GM18517 (cell line): ENCODE results near the gene LIPG.
"Not testable (repeated sequence)": the region's sequence is repeated elsewhere in the genome, so short reads cannot be mapped to it uniquely, and the experiment has no call there.

Experiments
- ATAC-seq: cut with Tn5 transposase; IDR thresholded peaks from one replicate; pipeline ENCODE4 v1.9.1; 2021; ENCODE audit warnings: mild to moderate bottlenecking, moderate library complexity; ENCODE audit not compliant: unreplicated experiment

Gene LIPG

DNA sequence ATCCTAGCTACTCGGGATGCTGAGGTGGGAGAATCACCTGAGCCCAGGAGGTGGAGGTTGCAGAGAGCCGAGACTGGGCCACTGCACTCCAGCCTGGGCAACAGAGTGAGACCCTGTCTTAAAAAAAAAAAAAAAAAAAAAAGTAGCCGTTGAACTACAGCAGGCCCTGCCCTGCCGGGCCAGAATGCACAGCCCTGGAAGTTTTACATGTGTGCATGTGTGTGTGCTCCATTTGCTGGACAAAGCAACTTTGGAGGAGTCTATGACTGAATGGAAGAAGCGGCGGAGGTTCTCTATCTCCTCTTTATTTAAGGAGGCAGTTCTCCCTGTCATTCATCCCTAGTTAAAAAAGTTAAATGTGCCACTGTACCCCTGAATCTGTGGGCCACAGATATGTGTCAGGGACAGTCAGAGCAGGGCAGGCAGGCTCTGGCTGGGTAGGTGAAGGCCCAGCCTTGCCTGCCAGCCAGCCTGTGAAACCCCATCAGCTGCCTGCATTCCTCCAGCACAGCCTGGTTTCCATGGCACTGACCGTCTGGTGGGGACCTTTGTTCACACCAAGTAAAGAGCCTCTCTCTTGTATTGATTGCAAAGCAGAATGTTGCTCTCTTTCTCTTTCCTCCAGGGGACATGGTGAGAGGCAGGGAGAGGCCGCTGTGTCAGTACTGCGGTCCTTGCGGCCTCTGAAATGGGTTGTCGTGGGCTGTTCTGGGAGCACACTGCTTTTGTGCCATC, 10.9 kb downstream of the LIPG start:
- ATAC-seq, result no peak

DNA sequence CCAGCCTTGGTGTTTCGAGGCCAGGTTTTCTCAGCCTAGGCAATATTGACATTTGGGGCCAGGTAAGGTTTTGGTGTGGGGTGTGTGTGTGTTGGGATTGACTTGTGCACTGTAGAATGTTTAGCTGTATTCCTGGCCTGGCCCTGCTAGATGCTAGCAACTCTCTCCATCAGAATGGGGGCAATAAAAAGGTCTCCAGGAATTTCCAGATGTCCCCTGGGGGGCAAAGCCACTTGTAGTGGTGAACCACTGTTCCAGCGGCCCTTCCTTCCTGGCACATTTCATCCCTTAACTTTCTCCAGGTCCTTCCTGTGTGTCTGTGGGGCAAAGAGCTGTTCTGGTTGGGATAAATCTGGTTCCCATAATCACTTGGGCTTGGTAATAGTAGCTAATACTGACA, 12.0 kb downstream of the LIPG start:
- no peak for ATAC-seq

DNA sequence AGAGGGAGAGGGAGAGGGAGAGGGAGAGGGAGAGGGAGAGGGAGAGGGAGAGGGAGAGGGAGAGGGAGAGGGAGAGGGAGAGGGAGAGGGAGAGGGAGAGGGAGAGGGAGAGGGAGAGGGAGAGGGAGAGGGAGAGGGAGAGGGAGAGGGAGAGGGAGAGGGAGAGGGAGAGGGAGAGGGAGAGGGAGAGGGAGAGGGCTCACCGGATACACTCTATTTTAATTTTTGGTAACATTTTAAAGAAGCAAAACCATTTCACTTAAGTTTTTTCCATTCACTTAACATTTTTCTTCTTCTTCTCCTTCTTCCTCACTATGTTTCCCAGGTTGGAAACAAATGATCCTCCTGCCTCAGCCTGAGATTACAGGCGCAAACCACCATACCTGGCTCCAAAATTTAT, 17.2 kb downstream of the LIPG start:
- not testable (repeated sequence) for ATAC-seq

DNA sequence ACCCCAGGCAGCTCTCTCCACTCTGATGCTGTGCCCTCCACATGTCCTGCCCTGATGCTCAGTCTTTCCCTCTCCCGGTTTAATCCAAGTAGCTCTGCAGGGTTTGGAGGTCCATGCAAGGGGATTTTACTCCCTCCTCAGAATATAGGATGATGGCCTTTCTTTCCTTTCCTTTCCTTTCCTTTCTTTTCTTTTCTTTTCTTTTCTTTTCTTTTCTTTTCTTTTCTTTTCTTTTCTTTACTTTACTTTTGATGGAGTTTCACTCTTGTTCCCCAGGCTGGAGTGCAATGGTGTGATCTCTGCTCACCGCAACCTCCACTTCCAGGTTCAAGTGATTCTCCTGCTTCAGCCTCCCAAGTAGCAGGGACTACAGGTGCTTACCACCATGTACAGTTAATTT, 17.7 kb downstream of the LIPG start:
- not testable (repeated sequence) for ATAC-seq

DNA sequence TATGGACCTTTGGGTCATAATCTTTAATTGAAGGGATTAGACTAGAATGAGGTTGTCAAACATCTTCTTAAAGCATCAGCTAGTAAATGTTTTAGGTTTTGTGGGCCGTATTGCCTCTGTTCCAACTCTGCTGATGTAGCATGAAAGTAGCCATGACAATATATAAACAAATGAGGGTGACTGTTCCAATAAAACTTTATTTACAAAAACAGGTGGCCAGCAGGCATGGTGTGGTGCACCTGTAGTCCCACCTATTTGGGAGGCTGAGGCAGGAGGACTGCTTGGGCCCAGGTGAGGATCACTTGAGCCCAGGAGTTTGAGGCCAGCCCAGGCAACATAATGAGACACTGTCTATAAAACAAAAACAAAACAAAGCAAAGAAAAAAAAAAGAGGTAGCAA, 18.4 kb downstream of the LIPG start:
- ATAC-seq, result no peak

DNA sequence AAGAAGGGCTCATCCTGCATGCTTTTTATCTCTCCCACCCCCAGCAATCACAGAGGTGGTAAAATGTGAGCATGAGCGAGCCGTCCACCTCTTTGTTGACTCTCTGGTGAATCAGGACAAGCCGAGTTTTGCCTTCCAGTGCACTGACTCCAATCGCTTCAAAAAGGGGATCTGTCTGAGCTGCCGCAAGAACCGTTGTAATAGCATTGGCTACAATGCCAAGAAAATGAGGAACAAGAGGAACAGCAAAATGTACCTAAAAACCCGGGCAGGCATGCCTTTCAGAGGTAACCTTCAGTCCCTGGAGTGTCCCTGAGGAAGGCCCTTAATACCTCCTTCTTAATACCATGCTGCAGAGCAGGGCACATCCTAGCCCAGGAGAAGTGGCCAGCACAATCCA, 19.5 kb downstream of the LIPG start:
- no peak for ATAC-seq

DNA sequence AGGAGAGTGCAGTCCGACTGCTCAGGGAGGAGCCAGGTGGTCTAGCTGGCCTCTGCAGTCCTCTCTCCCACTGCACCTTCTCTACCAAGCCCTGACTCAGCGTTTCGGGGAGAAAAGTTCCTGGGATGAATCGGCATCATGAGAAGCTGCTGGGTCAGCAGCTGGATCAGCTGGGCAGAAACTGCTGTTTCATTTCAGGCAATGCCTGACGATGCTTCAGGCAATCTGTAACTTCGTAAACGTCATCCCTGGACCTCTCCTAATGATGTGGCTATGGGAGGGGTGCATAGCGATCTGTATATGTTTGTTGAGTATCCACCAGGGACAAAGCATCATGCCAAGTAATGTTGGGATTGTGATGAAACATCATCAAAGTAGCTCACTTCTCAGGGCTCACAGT, 20.7 kb downstream of the LIPG start:
- ATAC-seq, result no peak

DNA sequence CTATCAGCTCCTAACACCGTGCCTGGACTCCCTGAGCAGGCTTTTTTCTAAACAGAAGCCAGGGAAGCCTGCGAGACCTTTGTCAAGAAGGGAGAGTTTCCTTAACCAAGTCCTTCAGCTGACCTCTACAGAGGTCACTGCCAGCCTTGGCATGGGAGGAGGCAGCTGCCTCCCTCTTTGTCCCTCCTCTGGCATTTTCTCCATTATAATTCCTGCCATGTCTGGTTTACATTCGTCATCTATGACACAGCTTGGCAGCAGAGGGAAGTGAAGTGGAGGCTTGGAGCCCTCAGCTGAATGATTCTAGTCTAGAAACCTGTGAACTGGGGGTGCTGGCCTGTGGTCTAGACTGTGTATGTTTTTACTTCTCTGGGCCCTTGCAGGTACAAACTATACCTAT, 22.5 kb downstream of the LIPG start:
- ATAC-seq, result no peak

DNA sequence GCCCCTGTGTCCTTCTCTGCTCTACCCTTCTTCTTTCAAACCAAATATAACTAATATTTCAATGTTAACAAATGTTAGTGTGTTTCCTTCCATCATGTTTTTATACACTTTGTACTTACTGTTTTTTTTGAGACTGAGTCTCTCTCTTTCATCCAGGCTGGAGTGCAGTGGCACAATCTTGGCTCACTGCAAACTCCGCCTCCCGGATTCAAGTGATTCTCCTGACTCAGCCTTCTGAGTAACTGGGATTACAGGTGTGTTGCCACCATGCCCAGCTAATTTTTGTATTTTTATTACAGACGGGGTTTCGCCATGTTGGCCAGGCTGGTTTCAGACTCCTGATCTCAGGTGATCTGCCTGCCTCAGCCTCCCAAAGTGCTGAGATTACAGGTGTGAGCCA, 23.1 kb downstream of the LIPG start:
- not testable (repeated sequence) for ATAC-seq

DNA sequence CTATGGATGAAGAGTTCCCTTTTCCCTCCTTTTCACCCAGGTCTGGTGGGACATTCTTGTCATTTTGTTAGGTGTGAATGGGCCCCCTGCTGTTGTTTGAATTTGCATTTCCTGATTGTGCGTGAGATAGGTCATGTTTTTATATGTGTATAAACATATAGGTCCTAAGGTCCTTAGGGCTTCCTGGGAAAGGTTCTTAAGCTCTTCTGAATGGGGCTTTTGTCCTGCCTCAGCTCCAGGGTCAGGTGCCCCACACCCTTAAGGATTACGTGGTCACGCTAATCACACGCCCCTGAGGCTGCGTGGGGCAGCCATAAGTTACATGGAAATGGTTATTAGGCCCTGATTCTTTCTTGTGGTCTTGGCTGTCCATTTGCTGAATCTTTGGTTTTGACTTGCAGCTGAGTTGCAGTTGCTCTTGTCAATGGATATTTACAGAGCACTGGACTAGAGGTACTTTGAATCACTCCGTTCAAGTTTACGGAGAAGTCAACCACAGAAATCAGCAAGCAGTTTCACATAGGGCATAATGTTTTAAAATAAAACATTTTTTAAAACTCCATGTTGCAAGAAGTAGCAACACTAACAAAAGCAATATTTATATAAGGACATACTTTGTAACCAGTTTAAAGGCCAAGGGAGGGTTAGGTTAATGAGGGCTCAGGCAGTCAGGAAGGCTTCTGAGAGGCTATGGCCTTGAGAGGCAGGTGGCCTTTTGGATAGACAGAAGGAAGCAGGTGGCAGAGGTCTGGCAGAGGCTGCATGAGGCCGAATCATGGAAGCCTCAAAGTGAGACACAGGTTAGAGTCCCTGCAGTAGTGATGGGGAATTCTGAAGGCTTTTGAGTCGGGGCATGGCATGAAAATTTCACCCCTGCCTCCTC, 24.2 kb downstream of the LIPG start:
- ATAC-seq, result no peak

DNA sequence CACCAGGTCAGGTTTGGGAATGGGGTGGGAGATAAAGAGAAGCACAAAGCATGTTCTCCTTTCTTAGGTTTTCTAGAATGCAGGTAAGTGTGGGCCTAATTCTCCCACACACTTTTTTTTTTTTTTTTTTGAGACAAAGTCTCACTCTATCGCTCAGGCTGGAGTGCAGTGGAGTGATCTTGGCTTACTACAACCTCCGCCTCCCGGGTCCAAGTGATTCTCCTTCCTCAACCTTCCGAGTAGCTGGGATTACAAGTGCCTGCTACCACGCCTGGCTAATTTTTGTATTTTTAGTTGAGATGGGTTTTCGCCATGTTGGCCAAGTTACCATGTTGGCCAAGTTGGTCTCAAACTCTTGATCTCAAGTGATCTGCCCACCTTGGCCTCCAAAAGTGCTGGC, 26.3 kb downstream of the LIPG start:
- ATAC-seq, result no peak

DNA sequence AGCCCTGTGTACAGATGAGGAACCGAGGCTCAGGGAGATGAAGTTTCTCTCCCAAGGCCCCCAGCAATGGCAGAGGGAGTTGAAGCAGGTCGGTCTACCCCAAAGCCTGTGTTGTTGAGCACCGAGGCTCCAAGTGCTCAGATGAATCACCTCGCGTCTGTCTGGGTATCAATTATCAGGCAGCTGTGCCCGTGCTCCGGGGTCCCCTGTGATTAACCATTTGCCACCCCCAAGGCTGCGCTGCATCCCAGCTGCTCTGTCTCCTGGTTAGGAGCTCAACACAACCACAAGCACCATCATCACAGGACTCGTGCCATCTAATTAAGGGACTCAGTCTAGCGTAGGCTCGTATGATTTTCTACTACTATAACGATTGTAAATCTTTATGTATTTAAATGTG, 27.1 kb downstream of the LIPG start:
- no peak for ATAC-seq

DNA sequence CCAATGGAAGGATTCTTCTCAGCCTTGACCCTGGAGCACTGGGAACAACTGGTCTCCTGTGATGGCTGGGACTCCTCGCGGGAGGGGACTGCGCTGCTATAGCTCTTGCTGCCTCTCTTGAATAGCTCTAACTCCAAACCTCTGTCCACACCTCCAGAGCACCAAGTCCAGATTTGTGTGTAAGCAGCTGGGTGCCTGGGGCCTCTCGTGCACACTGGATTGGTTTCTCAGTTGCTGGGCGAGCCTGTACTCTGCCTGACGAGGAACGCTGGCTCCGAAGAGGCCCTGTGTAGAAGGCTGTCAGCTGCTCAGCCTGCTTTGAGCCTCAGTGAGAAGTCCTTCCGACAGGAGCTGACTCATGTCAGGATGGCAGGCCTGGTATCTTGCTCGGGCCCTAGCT, 28.8 kb downstream of the LIPG start:
- no peak for ATAC-seq

DNA sequence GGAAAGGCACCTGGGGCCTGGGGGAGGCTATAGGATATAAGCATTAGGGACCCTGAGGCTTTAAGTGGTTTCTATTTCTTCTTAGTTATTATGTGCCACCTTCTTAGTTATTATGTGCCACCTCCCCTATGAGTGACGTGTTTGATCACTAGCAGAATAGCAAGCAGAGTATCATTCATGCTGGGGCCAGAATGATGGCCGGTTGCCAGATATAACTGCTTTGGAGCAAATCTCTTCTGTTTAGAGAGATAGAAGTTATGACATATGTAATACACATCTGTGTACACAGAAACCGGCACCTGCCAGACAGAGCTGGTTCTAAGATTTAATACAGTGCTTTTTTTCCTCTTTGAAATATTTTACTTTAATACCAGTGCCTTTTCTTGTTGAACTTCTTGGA, 29.4 kb downstream of the LIPG start:
- no peak for ATAC-seq

DNA sequence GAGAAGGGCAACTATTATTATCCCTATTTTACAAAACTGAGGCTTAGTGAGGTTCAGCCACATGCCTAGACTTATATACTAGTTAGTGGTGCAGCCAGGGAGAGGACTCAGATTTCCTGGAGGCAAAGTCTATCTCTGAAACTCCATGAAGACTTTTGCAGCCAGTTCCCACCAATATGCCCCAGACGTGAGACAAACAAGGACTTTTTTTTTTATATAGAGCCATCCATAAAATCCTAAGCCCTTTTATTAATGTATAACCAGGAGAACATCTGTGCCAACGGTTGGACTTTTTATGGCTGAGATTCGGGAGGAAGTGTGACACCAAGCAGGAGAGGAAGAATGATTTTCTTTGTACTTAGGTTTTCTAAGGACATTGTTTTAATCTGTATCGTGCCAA, 29.9 kb downstream of the LIPG start:
- ATAC-seq, result no peak

DNA sequence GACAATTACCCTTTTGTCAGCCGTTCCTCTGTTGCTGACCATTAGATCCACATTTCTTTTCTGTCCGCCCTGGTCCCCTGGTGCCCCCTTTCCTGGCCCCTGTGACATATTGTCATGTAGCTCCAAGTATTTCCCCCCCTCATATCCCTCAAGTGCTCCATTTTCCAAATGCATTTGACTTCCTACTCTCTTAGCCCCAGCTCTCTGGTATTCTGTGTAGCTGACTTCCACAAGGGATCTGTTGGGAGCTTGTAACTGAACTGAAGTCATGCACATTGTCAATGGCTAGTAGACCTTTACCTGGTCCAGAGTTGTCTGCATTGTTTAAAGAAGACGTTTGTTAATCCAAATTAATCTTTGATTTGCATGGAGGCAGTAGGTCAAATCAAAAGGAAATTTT, 34.8 kb downstream of the LIPG start:
- ATAC-seq, result no peak

DNA sequence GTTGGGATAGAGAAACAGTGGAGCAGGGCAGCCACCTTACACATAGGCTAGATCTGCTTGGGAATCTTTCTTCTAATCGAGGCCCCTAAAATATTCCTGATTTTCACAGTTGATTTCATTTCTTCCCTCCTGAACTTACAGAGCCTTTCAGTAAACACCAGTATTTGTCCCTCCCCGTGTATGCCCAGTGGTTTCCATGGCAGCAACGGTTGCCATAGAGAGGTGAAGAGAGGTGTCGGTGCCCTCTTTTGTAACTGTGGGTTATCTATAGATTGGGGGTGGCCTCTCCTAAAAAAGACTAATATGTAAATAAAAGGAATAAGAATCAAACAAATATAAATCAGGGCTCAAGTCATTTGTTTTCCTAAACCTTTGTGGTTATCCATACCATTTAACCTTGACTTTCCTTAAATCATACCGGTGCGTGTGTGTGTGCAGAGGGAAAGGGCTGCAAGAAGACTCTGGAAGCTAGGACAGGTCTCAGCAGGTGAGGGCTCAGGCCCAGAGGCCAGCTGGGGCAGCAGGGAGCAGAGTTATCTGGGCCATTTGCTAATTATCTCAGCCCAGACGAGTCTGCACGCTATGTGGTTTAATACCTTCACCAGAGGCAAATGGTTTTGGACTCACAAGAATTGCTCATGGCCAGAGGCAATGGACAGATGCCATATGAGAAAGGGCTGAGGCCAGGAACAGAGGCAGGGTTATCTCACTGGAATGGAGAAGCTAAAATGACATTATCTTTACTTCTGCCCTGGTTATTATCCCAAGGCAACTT, 35.5 kb downstream of the LIPG start:
- no peak for ATAC-seq

DNA sequence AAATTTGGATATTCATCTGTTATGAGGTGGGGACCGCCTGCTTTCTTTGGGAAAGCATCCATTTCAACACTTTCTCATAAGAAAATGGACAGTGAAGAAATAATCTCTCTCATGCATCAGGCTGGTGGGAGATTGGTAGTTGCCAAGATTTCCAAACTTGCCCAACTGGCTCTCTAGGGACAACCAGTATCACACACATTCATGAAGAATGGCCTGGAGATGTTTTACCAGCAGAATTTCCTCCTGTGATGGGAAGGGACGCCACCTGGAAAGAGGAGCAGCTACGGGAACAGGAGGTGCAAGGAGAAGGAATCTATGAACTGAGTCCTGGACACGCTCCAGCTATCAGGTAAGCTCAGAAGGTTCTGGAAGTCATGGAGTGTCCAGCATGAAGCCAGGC, 39.4 kb downstream of the LIPG start:
- ATAC-seq, result no peak

DNA sequence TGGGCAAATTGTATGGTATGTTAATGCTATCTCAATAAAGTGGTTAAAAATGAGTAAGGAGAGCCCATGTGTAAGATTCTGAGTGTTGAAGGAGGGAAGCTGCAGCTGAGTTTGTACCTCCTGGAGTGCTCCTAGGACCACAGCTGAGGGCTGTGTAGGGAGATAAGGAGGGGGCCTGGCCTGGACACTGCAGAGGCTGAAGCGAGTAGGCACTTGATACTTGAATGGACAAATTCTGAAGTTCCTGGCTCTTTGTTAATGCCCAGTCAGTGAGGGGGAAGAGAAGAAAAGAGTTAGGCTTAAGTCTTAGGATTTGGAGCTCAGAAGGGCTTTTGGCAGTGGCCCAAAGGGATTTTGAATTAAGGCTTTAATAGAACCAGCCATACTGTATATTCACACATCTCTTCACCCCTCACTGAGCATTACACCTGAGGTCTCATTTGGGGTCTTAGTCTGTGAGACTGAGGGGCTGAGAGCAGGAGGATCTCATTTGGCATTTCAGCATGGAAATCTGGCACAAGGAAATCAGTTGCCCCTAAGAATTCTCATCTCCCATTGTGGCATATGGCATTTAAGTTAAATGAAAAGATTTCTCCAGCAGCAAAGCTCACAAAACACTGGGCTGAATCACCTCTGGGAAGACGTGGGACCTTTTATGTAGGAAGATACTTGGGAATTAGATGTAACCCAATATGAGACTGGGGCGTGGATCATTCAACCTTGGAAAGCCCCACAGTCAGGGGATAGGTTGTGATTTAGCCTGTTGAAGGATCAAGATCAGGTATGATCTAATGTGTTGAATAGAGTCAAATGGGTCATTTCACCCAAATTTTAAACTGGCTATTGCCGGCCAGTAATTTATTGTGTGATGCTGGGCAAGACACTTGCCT, 46.8 kb downstream of the LIPG start:
- ATAC-seq, result no peak

DNA sequence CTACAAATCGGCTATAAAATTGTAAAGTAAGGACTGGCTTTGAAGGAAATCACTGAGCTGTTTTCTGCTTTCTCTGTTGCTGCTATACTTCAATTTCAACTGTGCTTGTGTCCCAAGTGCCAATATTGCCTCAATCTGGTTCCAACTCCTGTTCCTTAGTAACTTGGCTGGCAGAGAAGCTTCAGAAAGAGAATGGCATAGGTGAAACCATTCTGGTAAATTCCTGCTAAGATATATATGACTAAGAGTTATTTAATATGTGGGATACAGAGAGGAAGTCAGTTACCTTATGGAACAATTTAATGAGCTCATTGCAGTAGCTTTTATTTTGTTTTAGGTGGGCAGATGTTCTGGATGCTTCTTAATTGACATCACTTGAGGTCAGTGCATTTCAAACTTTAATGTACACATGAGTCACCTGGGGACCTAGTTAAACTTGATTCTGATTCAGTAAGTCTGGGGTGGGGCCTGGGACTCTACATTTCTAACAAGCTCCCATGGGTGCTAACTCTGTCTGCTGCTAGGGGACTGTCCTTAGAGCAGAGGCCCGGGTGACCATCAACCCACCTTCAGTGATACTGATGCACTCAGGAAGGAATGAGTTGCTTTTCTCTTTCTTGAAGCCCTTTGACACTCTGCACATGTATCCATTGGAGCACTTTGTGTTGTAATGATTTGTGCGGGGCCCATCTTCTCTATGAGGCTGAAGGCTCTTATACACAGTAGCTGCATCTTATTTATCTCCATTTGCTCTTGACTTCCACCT, 47.6 kb downstream of the LIPG start:
- no peak for ATAC-seq
